RWPE1 (cell line): ENCODE measurements around the gene SPEF1.
"Not testable (repeated sequence)": the region's sequence is repeated elsewhere in the genome, so short reads cannot be mapped to it uniquely, and the experiment has no call there.

Experiments
- CTCF ChIA-PET: fragments of 350-600 bp; sonication (Branson Sonifier 250); formaldehyde crosslinking; extraction: SDS; loops from one replicate; lab custom pipeline; 2021; lab: Yijun Ruan, JAX
- POLR2A ChIA-PET: fragments of 400-600 bp; formaldehyde crosslinking; extraction: SDS; loops from one replicate; lab custom pipeline; 2020; ENCODE audit warnings: antibody characterized with exemption; ENCODE audit not compliant: low non-redundant PET; lab: Yijun Ruan, JAX
- DNase-seq: peaks from one replicate; pipeline ENCODE4 v3.0.0; 2012; ENCODE audit warnings: low spot score
- H3K27ac ChIP-seq: fragments of 450-650 bp; 2 replicates; pipeline ENCODE4 v1.5.1; 2017
- CTCF ChIP-seq: fragments of 450-650 bp; conservative IDR thresholded peaks from 2 replicates; pipeline ENCODE4 v1.5.1; 2017; ENCODE audit warnings: low read depth, mild to moderate bottlenecking

Gene SPEF1

GRCh38 chr20:3797592-3798372 is 16.5 kb upstream of the SPEF1 start:
- POLR2A ChIA-PET = no interaction called here

GRCh38 chr20:3797226-3797545 is 15.9 kb upstream of the SPEF1 start:
- peak overlapping the region; percentile 100 for H3K27ac ChIP-seq
- ChIA-PET POLR2A (no interaction called here), CTCF (interaction anchor here (3.5 kb wide), 1 partner anchor 21 kb away, joined by 17 read pairs; no protein-coding TSS in a partner anchor)
- no peak for TF ChIP-seq CTCF
- DNase-seq = no peak

More at GRCh38 chr20:3797592-3798372, 16.5 kb upstream of the SPEF1 start:
- DNase-seq = peak; percentile 62
- TF ChIP-seq CTCF = no peak
- CTCF ChIA-PET = interaction anchor here (0.7 to 3.5 kb wide), 2 partner anchors 21 to 140 kb away, joined by 6 to 17 read pairs; no protein-coding TSS in a partner anchor
- H3K27ac ChIP-seq = peak overlapping the region; percentile 100

GRCh38 chr20:3796477-3797225 is 15.4 kb upstream of the SPEF1 start:
- ChIA-PET CTCF (interaction anchor here (1.0 to 3.5 kb wide), 3 partner anchors 22 to 86 kb away, joined by 3 to 17 read pairs (median 7); partner anchors contain the start of gene AP5S1), POLR2A (interaction anchor here (0.5 to 0.6 kb wide), 2 partner anchors 10 to 1289 kb away, joined by 6 to 13 read pairs; partner anchors contain the start of gene CENPB)
- TF ChIP-seq CTCF = no peak
- H3K27ac ChIP-seq = peak overlapping the region; percentile 100
- DNase-seq = no peak

GRCh38 chr20:3795511-3796468 is 14.5 kb upstream of the SPEF1 start, which contains the start of gene CDC25B:
Gene CDC25B (plus strand): TSS chr20:3796310. CDS start chr20:3796532, 222 bp downstream.
- POLR2A ChIA-PET = interaction anchor here (0.5 to 1.3 kb wide), 4 partner anchors 9 to 1288 kb away, joined by 4 to 13 read pairs (median 6); partner anchors contain the start of genes AP5S1 and CENPB
- H3K27ac ChIP-seq = peak within 1 kb of the TSS; percentile 100
- CTCF ChIA-PET = interaction anchor here (0.6 to 3.5 kb wide), 5 partner anchors 8 to 85 kb away, joined by 3 to 17 read pairs (median 5); partner anchors contain the start of gene AP5S1
- peak; percentile 93 for DNase-seq
- no peak for TF ChIP-seq CTCF

- DNase-seq = no peak
- H3K27ac ChIP-seq = peak overlapping the region; percentile 100
- ChIA-PET POLR2A (interaction anchor here (1.3 kb wide), 1 partner anchor 26 kb away, joined by 4 read pairs; the partner anchor contains the start of gene AP5S1), CTCF (interaction anchor here (0.6 to 3.5 kb wide), 3 partner anchors 24 to 182 kb away, joined by 3 to 17 read pairs (median 7); partner anchors contain the start of gene AP5S1)
- no peak for TF ChIP-seq CTCF
These were observed 13.6 kb upstream of the SPEF1 start for GRCh38 chr20:3794701-3795420.

GRCh38 chr20:3794168-3794567 is 12.9 kb upstream of the SPEF1 start:
- POLR2A ChIA-PET, DNase-seq: not testable (repeated sequence)
- peak overlapping the region; percentile 100 for H3K27ac ChIP-seq
- CTCF ChIA-PET = interaction anchor here (3.5 kb wide), 1 partner anchor 24 kb away, joined by 17 read pairs; no protein-coding TSS in a partner anchor

- not testable (repeated sequence) for DNase-seq
- ChIA-PET POLR2A (interaction anchor here (0.7 kb wide), 1 partner anchor 23 kb away, joined by 4 read pairs; no protein-coding TSS in a partner anchor), CTCF (interaction anchor here (0.6 kb wide), 1 partner anchor 31 kb away, joined by 5 read pairs; the partner anchor contains the start of gene AP5S1)
- peak overlapping the region; percentile 37 for H3K27ac ChIP-seq
These were observed 8.0 kb upstream of the SPEF1 start for GRCh38 chr20:3789201-3789600.
